ENCODE measurements around the gene GPR32.

DNA sequence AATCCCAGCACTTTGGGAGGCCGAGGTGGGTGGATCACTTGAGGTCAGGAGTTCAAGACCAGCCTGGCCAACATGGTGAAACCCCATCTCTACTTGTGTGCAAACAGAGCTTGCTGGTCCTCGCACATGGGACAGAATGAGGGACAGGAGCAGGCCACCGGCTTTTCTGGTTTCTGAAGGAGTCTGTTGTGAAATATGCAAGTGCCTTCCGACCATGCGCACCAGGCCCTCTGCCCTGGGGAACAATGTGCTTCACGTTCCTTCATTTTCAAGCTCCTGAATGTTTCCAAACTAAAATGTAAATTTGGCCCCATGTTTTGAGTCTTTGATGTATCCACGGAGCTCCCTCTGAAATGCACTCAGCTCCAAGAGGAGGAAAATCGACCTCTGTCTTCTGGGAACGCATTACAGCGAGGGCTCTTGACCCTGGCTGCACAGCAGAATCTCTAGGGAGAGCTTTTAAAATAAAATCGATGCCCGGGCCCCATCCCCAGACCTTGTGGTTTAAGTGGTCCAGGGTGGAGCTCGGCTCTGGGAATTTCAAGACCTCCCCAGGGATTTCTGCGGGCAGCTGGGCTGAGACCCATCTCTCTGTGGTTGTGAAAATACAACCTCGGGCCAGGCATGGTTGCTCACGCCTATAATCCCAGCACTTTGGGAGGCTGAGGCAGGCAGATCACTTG is 10.6 kb downstream of the GPR32 start:
- TF ChIP-seq, protein P1, sequence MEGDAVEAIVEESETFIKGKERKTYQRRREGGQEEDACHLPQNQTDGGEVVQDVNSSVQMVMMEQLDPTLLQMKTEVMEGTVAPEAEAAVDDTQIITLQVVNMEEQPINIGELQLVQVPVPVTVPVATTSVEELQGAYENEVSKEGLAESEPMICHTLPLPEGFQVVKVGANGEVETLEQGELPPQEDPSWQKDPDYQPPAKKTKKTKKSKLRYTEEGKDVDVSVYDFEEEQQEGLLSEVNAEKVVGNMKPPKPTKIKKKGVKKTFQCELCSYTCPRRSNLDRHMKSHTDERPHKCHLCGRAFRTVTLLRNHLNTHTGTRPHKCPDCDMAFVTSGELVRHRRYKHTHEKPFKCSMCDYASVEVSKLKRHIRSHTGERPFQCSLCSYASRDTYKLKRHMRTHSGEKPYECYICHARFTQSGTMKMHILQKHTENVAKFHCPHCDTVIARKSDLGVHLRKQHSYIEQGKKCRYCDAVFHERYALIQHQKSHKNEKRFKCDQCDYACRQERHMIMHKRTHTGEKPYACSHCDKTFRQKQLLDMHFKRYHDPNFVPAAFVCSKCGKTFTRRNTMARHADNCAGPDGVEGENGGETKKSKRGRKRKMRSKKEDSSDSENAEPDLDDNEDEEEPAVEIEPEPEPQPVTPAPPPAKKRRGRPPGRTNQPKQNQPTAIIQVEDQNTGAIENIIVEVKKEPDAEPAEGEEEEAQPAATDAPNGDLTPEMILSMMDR (conservative IDR thresholded peaks at IDR 0.05 in 1 of 2, IDR thresholded peaks at IDR 0.05 in 1 of 2; ENCODE audit: extremely low read depth in 1 of 2, insufficient read depth in 1 of 2, low read depth in 1 of 2, low read length in 2 of 2) = no peak
- TF ChIP-seq EZH2 (IDR thresholded peaks at IDR 0.05; ENCODE audit: borderline replicate concordance, low read length) = peak; percentile 42
